ENCODE measurements around the gene DYNLL1. TPM values are rescaled to one million over a fixed set of nuclear protein-coding genes. Genes with fewer than 3 reads are reported as not detected.

The DYNLL1 gene
- total RNA-seq, 1 experiment from 2014 or later = 340 TPM

DNA sequence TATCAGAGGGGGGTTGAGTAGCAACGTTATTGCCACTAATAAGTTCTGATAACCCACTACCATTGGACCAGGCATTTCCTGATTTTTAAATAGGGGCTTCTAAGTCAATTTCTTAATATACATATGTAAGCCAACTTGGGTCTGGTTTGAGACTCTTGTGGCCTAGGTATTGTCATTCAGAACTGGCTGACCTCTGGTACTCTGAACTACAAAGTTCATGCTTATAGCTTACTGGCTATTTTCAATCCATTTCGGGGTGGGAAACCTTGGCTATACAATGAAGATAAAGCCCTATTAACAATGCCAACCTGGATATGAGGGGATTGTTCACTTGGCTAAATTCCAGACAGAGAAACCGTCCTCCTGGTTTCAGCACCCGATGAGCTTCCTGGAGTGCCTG lies 8.7 kb downstream of the DYNLL1 start:
- BruUV-seq (replicated peaks) = no TSS peak
- no peaks in the 10 kb centered on the region for H3K36me3 ChIP-seq (ENCODE audit: low read depth)
- CTCF ChIA-PET = no interaction called here

DNA sequence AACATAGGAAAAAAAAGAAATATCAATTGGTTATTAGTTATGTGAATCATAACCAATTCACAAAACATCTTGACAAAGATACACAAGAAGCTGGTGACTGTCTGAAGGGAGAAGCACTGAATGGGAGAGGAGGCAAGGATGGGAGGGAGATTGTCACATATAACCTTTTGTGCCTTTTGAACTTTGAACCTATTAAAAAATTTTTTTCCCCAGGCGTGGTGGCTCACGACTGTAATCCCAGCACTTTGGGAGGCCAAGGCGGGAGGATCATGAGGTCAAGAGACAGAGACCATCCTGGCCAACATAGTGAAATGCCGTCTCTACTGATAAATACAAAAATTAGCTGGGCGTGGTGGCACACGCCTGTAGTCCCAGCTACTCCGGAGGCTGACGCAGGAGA lies 12.6 kb downstream of the DYNLL1 start:
- no peaks in the 10 kb centered on the region for H3K4me1 ChIP-seq (replicated peaks; ENCODE audit: insufficient read depth)
- H3K27ac ChIP-seq = no peak overlapping the region
- H3K4me3 ChIP-seq = no peak overlapping the region
- CTCF ChIA-PET = no interaction called here
- no peaks in the 10 kb centered on the region for H3K9me3 ChIP-seq (ENCODE audit: insufficient read depth, low read depth)
- intact Hi-C loops (cut with micrococcal nuclease; ENCODE audit: unreplicated experiment) = no loop called here
- H3K79me2 ChIP-seq (ENCODE audit: low read depth) = no peaks in the 10 kb centered on the region
- H3K36me3 ChIP-seq (ENCODE audit: low read depth) = no peaks in the 10 kb centered on the region
- no peaks in the 10 kb centered on the region for H3K27me3 ChIP-seq (ENCODE audit: insufficient read depth, low read depth)
- H2AFZ ChIP-seq = no peak overlapping the region
- TF ChIP-seq, protein P1, sequence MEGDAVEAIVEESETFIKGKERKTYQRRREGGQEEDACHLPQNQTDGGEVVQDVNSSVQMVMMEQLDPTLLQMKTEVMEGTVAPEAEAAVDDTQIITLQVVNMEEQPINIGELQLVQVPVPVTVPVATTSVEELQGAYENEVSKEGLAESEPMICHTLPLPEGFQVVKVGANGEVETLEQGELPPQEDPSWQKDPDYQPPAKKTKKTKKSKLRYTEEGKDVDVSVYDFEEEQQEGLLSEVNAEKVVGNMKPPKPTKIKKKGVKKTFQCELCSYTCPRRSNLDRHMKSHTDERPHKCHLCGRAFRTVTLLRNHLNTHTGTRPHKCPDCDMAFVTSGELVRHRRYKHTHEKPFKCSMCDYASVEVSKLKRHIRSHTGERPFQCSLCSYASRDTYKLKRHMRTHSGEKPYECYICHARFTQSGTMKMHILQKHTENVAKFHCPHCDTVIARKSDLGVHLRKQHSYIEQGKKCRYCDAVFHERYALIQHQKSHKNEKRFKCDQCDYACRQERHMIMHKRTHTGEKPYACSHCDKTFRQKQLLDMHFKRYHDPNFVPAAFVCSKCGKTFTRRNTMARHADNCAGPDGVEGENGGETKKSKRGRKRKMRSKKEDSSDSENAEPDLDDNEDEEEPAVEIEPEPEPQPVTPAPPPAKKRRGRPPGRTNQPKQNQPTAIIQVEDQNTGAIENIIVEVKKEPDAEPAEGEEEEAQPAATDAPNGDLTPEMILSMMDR (conservative IDR thresholded peaks at IDR 0.05) = no peak
- no peak for TF ChIP-seq EZH2 (IDR thresholded peaks at IDR 0.05; ENCODE audit: low read depth)
- no peaks in the 10 kb centered on the region; the same call in 1 of the 2 replicates for H3F3A ChIP-seq (ENCODE audit: insufficient read depth, low read depth)
- no peak overlapping the region for H3K4me2 ChIP-seq
- no peaks in the 10 kb centered on the region for H3K9me2 ChIP-seq (ENCODE audit: insufficient read depth)
- POLR2A ChIA-PET (ENCODE audit: unreplicated experiment) = no interaction called here
- BruUV-seq (replicated peaks) = no TSS peak
- DNase-seq = no peak
- H4K20me1 ChIP-seq (ENCODE audit: insufficient read depth) = no peaks in the 10 kb centered on the region

More for the DNA sequence above, 8.7 kb downstream of the DYNLL1 start:
- Histone ChIP-seq H4K20me1 (ENCODE audit: insufficient read depth) (0 out of 2 replicates have a peak, but pooled peaks cover 1% of the 10 kb centered on the region), H3K27ac (no peak overlapping the region), H3K9me2 (ENCODE audit: insufficient read depth) (no peaks in the 10 kb centered on the region), H2AFZ (no peak overlapping the region), H3K9me3 (ENCODE audit: insufficient read depth, low read depth) (no peaks in the 10 kb centered on the region), H3F3A (ENCODE audit: insufficient read depth, low read depth) (peaks cover 15% of the 10 kb centered on the region), H3K4me1 (replicated peaks; ENCODE audit: insufficient read depth) (no peaks in the 10 kb centered on the region), H3K79me2 (ENCODE audit: low read depth) (no peaks in the 10 kb centered on the region), H3K4me3 (no peak overlapping the region), H3K27me3 (ENCODE audit: insufficient read depth, low read depth) (no peaks in the 10 kb centered on the region), H3K4me2 (no peak overlapping the region)
- TF ChIP-seq EZH2 (IDR thresholded peaks at IDR 0.05; ENCODE audit: low read depth) = no peak
- TF ChIP-seq, protein P1 (conservative IDR thresholded peaks at IDR 0.05) = no peak
- intact Hi-C loops (cut with micrococcal nuclease; ENCODE audit: unreplicated experiment) = no loop called here
- no peak for DNase-seq
- POLR2A ChIA-PET (ENCODE audit: unreplicated experiment) = interaction anchor here (1.2 kb wide), 1 partner anchor 9 kb away, joined by 6 read pairs; the partner anchor contains the start of gene DYNLL1

DNA sequence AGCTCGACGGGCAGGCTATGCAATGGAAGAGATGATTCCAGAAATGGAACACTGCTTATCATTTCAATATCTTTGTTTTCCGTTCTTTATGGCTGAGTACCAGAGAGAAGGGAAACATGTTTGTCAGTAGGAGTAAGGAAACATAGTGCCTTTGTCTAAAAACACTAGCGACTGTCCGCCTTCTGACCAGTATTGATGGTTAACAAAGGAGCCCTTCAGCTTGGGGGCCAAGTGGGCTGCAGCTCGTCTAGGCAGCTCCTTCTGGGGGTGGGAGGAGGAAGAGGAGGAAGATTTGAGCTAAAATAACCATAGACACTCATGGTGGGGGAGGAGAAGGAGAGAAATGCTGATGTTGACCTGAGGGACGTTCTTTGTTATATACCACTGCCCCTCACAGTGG lies 18.1 kb downstream of the DYNLL1 start:
- intact Hi-C loops (cut with micrococcal nuclease; ENCODE audit: unreplicated experiment) = no loop called here
- CTCF ChIA-PET = no interaction called here
- no peak overlapping the region for H3K4me2 ChIP-seq
- H3K4me1 ChIP-seq (replicated peaks; ENCODE audit: insufficient read depth) = no peaks in the 10 kb centered on the region
- H4K20me1 ChIP-seq (ENCODE audit: insufficient read depth) = no peaks in the 10 kb centered on the region
- H3K27me3 ChIP-seq (ENCODE audit: insufficient read depth, low read depth) = no peaks in the 10 kb centered on the region
- no peak for DNase-seq
- no peak overlapping the region for H3K4me3 ChIP-seq
- TF ChIP-seq EZH2 (IDR thresholded peaks at IDR 0.05; ENCODE audit: low read depth) = no peak
- TF ChIP-seq, protein P1 (conservative IDR thresholded peaks at IDR 0.05) = no peak
- no peaks in the 10 kb centered on the region for H3K9me2 ChIP-seq (ENCODE audit: insufficient read depth)
- H3K9me3 ChIP-seq (ENCODE audit: insufficient read depth, low read depth) = no peaks in the 10 kb centered on the region
- H3K79me2 ChIP-seq (ENCODE audit: low read depth) = no peaks in the 10 kb centered on the region
- BruUV-seq (replicated peaks) = no TSS peak
- H3K36me3 ChIP-seq (ENCODE audit: low read depth) = no peaks in the 10 kb centered on the region
- POLR2A ChIA-PET (ENCODE audit: unreplicated experiment) = interaction anchor here (0.6 kb wide), 1 partner anchor 1821 kb away, joined by 6 read pairs; no protein-coding TSS in a partner anchor
- no peaks in the 10 kb centered on the region for H3F3A ChIP-seq (ENCODE audit: insufficient read depth, low read depth)
- H3K27ac ChIP-seq = no peak overlapping the region
- no peak overlapping the region for H2AFZ ChIP-seq

Measured in PC-9 (cell line).